Osteocyte (in vitro differentiated cells): ENCODE data around the gene CASP2. TPM values are rescaled to one million over a fixed set of nuclear protein-coding genes. Genes with fewer than 3 reads are reported as not detected.

Experiments
- DNase-seq: peaks from one replicate; pipeline ENCODE4 v3.0.0; 2021; ENCODE audit warnings: mixed read lengths; ENCODE audit not compliant: unreplicated experiment; ENCODE audit errors: extremely low spot score
- H3K27ac Mint-ChIP-seq: one replicate; pipeline ENCODE4 v1.8.0; 2021; ENCODE audit warnings: mild to moderate bottlenecking, mixed read lengths; ENCODE audit not compliant: unreplicated experiment
- H3K27me3 Mint-ChIP-seq: one replicate; pipeline ENCODE4 v1.8.0; 2021; ENCODE audit warnings: mixed read lengths; ENCODE audit not compliant: unreplicated experiment
- H3K36me3 Mint-ChIP-seq: one replicate; pipeline ENCODE4 v1.8.0; 2021; ENCODE audit warnings: mixed read lengths; ENCODE audit not compliant: unreplicated experiment
- H3K4me1 Mint-ChIP-seq: one replicate; pipeline ENCODE4 v1.8.0; 2021; ENCODE audit warnings: mixed read lengths; ENCODE audit not compliant: unreplicated experiment
- H3K4me3 Mint-ChIP-seq: one replicate; pipeline ENCODE4 v1.8.0; 2021; ENCODE audit warnings: mild to moderate bottlenecking, moderate library complexity, mixed read lengths; ENCODE audit not compliant: unreplicated experiment
- H3K9me3 Mint-ChIP-seq: one replicate; pipeline ENCODE4 v1.8.0; 2021; ENCODE audit warnings: mixed read lengths; ENCODE audit not compliant: unreplicated experiment
- total RNA-seq: library from RNA; stranded (reverse); gene quantifications from 2 replicates; pipeline ENCODE4 v1.2.1, GENCODE V29; 2021
- TF ChIP-seq, protein P1 (sequence below): fragments of 200-600 bp; sonication (generic); IDR thresholded peaks from 2 replicates; pipeline ENCODE4 v1.5.0; 2021; ENCODE audit warnings: antibody characterized with exemption, mild to moderate bottlenecking, moderate library complexity

CASP2 gene
- total RNA-seq, 1 donor from 2014 or later: 47.5 TPM

DNA sequence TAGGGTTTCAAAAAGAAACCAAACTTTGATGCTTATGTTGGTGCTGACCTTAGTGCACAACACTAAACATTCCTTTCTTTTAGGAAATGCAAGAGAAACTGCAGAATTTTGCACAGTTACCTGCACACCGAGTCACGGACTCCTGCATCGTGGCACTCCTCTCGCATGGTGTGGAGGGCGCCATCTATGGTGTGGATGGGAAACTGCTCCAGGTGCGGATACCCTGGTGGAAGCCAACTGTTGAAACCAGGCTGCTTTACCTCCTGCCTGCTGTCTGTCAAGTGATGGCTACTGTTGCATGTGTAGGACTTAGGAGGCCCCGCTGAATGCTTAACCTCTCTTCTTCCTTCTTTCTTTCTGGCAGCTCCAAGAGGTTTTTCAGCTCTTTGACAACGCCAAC is 11.7 kb downstream of the CASP2 start:
- H3K4me3 Mint-ChIP-seq: no peak overlapping the region
- peaks cover 75% of the 10 kb centered on the region for H3K36me3 Mint-ChIP-seq
- no peaks in the 10 kb centered on the region for H3K27me3 Mint-ChIP-seq
- no peak for DNase-seq
- H3K4me1 Mint-ChIP-seq: peaks cover 14% of the 10 kb centered on the region
- TF ChIP-seq, protein P1, sequence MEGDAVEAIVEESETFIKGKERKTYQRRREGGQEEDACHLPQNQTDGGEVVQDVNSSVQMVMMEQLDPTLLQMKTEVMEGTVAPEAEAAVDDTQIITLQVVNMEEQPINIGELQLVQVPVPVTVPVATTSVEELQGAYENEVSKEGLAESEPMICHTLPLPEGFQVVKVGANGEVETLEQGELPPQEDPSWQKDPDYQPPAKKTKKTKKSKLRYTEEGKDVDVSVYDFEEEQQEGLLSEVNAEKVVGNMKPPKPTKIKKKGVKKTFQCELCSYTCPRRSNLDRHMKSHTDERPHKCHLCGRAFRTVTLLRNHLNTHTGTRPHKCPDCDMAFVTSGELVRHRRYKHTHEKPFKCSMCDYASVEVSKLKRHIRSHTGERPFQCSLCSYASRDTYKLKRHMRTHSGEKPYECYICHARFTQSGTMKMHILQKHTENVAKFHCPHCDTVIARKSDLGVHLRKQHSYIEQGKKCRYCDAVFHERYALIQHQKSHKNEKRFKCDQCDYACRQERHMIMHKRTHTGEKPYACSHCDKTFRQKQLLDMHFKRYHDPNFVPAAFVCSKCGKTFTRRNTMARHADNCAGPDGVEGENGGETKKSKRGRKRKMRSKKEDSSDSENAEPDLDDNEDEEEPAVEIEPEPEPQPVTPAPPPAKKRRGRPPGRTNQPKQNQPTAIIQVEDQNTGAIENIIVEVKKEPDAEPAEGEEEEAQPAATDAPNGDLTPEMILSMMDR: peak; percentile 63
- H3K9me3 Mint-ChIP-seq: no peaks in the 10 kb centered on the region
- H3K27ac Mint-ChIP-seq: no peak overlapping the region

DNA sequence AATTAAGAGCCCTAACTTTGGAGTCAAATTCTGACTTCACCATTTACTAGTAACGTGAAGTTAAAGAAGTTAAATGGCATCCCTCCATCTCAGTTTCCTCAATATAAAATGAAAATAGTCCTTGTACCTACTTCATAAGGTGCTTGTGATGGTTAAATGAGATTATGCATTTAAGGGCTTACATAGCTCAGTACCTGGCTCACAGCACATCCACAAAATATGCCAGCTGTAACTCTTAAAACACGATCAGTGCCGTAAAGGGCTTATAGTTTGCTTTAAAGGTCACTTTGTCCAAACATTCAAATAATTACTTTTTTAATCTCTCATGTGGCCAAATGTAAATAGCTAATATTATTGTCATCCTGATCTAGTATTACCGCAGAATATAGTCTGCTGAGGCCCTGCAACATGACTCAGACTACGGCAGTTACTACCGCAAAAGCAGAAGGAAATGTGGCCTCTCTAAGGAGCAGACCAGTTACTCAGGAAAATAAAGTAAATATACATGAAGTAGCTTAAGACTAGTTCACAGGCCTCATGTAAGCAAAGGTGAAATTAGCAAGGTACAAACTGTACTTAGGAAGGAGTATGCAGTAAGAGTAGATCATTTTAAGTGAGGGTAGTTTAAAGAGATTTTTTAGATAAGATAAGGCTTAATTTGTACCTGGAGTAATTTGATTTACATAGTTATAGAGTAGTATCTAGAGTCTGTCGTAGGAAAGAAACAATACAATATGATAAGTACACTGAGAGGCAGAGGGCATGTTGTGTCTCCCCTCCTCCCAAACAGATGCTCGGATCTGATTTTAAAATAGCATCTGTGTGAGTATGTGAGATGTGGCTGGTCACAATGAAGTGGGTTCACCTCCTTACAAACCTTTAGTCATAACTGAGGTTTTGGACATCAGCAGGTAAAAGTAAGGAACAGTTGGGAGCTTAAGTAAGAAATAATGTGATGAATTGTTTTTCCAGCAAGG is 13.1 kb downstream of the CASP2 start:
- TF ChIP-seq, protein P1: no peak
- no peak for DNase-seq
- Mint-ChIP-seq H3K27ac (no peak overlapping the region), H3K27me3 (no peaks in the 10 kb centered on the region), H3K9me3 (no peaks in the 10 kb centered on the region), H3K4me3 (no peak overlapping the region), H3K36me3 (peaks cover 75% of the 10 kb centered on the region), H3K4me1 (peaks cover 6% of the 10 kb centered on the region)

DNA sequence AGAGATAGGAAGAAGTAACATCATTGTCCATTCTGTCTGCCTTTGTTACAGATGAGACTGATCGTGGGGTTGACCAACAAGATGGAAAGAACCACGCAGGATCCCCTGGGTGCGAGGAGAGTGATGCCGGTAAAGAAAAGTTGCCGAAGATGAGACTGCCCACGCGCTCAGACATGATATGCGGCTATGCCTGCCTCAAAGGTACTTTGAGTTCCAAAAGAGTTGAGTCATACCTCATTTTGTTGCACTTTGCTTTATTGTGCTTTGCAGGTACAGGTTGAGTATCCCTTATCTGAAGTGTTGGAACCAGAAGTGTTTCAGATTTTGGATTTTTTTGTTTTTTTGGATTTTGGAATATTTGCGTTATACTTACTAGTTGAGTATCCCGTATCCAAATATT is 15.6 kb downstream of the CASP2 start:
- DNase-seq: no peak
- H3K27me3 Mint-ChIP-seq: no peaks in the 10 kb centered on the region
- peaks cover 79% of the 10 kb centered on the region for H3K36me3 Mint-ChIP-seq
- H3K4me3 Mint-ChIP-seq: no peak overlapping the region
- no peaks in the 10 kb centered on the region for H3K9me3 Mint-ChIP-seq
- no peak overlapping the region for H3K27ac Mint-ChIP-seq
- H3K4me1 Mint-ChIP-seq: no peaks in the 10 kb centered on the region
- TF ChIP-seq, protein P1: no peak

DNA sequence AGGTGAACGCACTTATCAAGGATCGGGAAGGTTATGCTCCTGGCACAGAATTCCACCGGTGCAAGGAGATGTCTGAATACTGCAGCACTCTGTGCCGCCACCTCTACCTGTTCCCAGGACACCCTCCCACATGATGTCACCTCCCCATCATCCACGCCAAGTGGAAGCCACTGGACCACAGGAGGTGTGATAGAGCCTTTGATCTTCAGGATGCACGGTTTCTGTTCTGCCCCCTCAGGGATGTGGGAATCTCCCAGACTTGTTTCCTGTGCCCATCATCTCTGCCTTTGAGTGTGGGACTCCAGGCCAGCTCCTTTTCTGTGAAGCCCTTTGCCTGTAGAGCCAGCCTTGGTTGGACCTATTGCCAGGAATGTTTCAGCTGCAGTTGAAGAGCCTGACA is 16.8 kb downstream of the CASP2 start:
- DNase-seq: no peak
- no peaks in the 10 kb centered on the region for H3K4me1 Mint-ChIP-seq
- no peaks in the 10 kb centered on the region for H3K27me3 Mint-ChIP-seq
- no peak overlapping the region for H3K27ac Mint-ChIP-seq
- TF ChIP-seq, protein P1: no peak
- no peak overlapping the region for H3K4me3 Mint-ChIP-seq
- no peaks in the 10 kb centered on the region for H3K9me3 Mint-ChIP-seq
- peaks cover 79% of the 10 kb centered on the region for H3K36me3 Mint-ChIP-seq

DNA sequence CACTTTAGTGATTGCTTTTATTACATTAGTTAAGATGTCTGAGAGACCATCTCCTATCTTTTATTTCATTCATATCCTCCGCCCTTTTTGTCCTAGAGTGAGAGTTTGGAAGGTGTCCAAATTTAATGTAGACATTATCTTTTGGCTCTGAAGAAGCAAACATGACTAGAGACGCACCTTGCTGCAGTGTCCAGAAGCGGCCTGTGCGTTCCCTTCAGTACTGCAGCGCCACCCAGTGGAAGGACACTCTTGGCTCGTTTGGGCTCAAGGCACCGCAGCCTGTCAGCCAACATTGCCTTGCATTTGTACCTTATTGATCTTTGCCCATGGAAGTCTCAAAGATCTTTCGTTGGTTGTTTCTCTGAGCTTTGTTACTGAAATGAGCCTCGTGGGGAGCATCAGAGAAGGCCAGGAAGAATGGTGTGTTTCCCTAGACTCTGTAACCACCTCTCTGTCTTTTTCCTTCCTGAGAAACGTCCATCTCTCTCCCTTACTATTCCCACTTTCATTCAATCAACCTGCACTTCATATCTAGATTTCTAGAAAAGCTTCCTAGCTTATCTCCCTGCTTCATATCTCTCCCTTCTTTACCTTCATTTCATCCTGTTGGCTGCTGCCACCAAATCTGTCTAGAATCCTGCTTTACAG is 17.4 kb downstream of the CASP2 start:
- no peak overlapping the region for H3K4me3 Mint-ChIP-seq
- no peak for DNase-seq
- TF ChIP-seq, protein P1: peak; percentile 69
- no peak overlapping the region for H3K27ac Mint-ChIP-seq
- H3K27me3 Mint-ChIP-seq: no peaks in the 10 kb centered on the region
- no peaks in the 10 kb centered on the region for H3K9me3 Mint-ChIP-seq
- peaks cover 74% of the 10 kb centered on the region for H3K36me3 Mint-ChIP-seq
- H3K4me1 Mint-ChIP-seq: no peaks in the 10 kb centered on the region
